NCI-H524 (cell line): ENCODE data around the gene ALKBH7.
A peak's percentile ranks its signal among the peaks of the same experiment; 100 is the strongest.

Source experiments
- DNase-seq, 2 experiments: peaks; one replicate each; lab custom pipeline; 2025; lab: John Stamatoyannopoulos, UW

ALKBH7 gene

DNA sequence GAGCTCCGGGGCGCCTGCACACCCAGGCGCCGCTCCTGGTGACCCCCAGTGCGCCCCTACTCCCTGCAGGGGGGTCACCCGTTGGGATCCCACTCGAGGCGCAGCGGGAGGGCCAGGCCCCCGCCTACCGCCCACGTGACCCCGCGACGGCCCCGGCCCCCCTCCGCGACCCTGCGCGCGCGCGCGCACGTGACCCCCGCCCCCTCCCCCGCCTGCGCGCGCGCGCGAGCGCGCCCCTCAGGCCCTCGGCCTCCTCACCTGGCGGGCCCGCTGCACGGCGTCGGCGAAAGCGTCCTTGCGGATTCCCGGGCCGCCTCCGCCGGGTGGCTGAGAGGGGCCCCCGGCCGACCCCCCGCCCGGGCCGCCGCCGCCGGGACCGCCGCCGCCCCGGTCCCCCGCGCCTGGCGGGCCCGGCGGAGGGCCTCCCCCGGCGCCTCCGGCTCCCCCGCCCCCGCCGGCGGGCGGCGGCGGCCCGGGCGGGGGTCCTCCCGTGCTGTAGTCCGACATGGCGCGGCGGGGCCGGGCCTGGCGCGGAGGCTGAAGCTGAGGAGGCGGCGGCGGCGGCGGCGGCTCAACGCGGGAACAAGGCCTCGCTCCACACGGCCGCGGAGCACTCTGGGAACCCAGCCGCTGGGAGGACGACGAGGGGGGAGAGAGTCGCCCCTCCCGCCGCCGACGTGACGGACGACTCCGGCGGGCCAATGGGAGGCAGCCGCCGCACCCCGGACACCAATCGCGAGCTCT is 51.8 kb downstream of the ALKBH7 start, which contains the start of gene KHSRP:
Gene KHSRP, minus strand, starts transcription at position 617 of the 744 bp plus-strand sequence. Its CDS starts 110 bp downstream, at position 507.
- DNase-seq = peak in 1 of 2 experiments; percentile 42
